HCT116 (cell line): ENCODE measurements around the gene TMEM164. TPM values are rescaled to one million over a fixed set of nuclear protein-coding genes. Genes with fewer than 3 reads are reported as not detected.

ENCODE experiments used
- ATAC-seq: fragments of 200-7000 bp; cut with Tn5 transposase; 2 replicates; pipeline ENCODE4 v1.9.1; 2020; ENCODE audit warnings: mild to moderate bottlenecking, moderate library complexity
- BruUV-seq: library from RNA; stranded (reverse); fragments of 400-500 nt; replicated peaks from 2 replicates; lab custom pipeline; 2021; lab: Mats Ljungman, UMichigan
- CTCF ChIA-PET: fragments of 300-600 bp; sonication (Branson Sonifier 250); formaldehyde crosslinking; loops from one replicate; lab custom pipeline; 2021; ENCODE audit warnings: antibody characterized with exemption; lab: Charles Lee
- POLR2A ChIA-PET: fragments of 300-600, 350-600 bp; sonication (Branson Sonifier 250); formaldehyde crosslinking; loops from one replicate; lab custom pipeline; 2021; ENCODE audit warnings: antibody characterized with exemption; lab: Charles Lee
- RAD21 ChIA-PET, 2 experiments: fragments of 300-600 bp; sonication (Branson Sonifier 250); formaldehyde crosslinking; loops; one replicate each; lab custom pipeline; 2023; ENCODE audit warnings: low total read pairs in 2 of 2; ENCODE audit not compliant: uncharacterized antibody in 2 of 2, unreplicated experiment in 2 of 2, low non-redundant PET in 1 of 2; lab: Charles Lee
- DNase-seq: peaks from one replicate; pipeline ENCODE4 v3.0.0-alpha.2; 2010; ENCODE audit warnings: low read depth, low spot score
- H2AFZ ChIP-seq: fragments of 200-600 bp; shearing (Covaris generic), sonication (generic); 2 replicates; pipeline ENCODE4 v1.6.1; 2017; ENCODE audit warnings: low read depth, mixed run types, mixed read lengths, antibody characterized with exemption, low read length; ENCODE audit not compliant: poor library complexity, severe bottlenecking
- H3K27ac ChIP-seq: 2 replicates; pipeline ENCODE4 v1.5.1; 2012; ENCODE audit warnings: low read depth, low read length
- H3K27me3 ChIP-seq: fragments of 200-600 bp; sonication (generic); 2 replicates; pipeline ENCODE4 v1.6.1; 2016; ENCODE audit warnings: mixed run types, low read length, mixed read lengths; ENCODE audit not compliant: insufficient read depth
- H3K36me3 ChIP-seq, 2 experiments: fragments of 200-500 bp in 1 of 2; fragments of 200-600 bp in 1 of 2; sonication (Bioruptor generic) in 1 of 2; sonication (generic) in 1 of 2; 2 replicates each; pipeline versions ENCODE4 v1.5.1 to v1.6.1; 2014 to 2016; ENCODE audit warnings: low read length in 2 of 2, inconsistent platforms in 1 of 2, mixed read lengths in 1 of 2, mixed run types in 1 of 2; ENCODE audit not compliant: insufficient read depth in 2 of 2, control insufficient read depth in 1 of 2
- H3K4me1 ChIP-seq, 2 experiments: fragments of 200-600 bp in 1 of 2; sonication (generic) in 1 of 2; 2 replicates each; pipeline versions ENCODE4 v1.5.1 to v1.6.1; 2012 to 2017; ENCODE audit warnings: low read length in 2 of 2, inconsistent platforms in 1 of 2, mild to moderate bottlenecking in 1 of 2, mixed read lengths in 1 of 2, mixed run types in 1 of 2, moderate library complexity in 1 of 2; ENCODE audit not compliant: insufficient read depth in 2 of 2, control insufficient read depth in 1 of 2
- H3K4me2 ChIP-seq: fragments of 200-600 bp; sonication (generic); 2 replicates; pipeline ENCODE4 v1.6.1; 2017; ENCODE audit warnings: mixed run types, low read length, mixed read lengths
- H3K4me3 ChIP-seq, 2 experiments: fragments of 200-600 bp in 1 of 2; sonication (generic) in 1 of 2; replicated peaks in 1 of 2; 2 replicates each; pipeline ENCODE4 v1.5.1; 2011 to 2016; ENCODE audit warnings: low read length in 2 of 2, control low read depth in 1 of 2, low read depth in 1 of 2, mild to moderate bottlenecking in 1 of 2, mixed read lengths in 1 of 2, mixed run types in 1 of 2
- H3K79me2 ChIP-seq: fragments of 200-600 bp; sonication (generic); 2 replicates; pipeline ENCODE4 v1.6.1; 2017; ENCODE audit warnings: mild to moderate bottlenecking, mixed run types, low read length, moderate library complexity, mixed read lengths; ENCODE audit not compliant: insufficient read depth
- H3K9ac ChIP-seq: fragments of 200-600 bp; sonication (generic); 2 replicates; pipeline ENCODE4 v1.6.1; 2016; ENCODE audit warnings: low read length, mixed read lengths
- H3K9me2 ChIP-seq: fragments of 200-600 bp; sonication (generic), shearing (Covaris generic); 2 replicates; pipeline ENCODE4 v1.6.1; 2017; ENCODE audit warnings: mixed run types, mild to moderate bottlenecking, moderate library complexity; ENCODE audit not compliant: insufficient read depth
- H3K9me3 ChIP-seq, 2 experiments: fragments of 200-500 bp in 1 of 2; fragments of 200-600 bp in 1 of 2; sonication (Bioruptor generic) in 1 of 2; sonication (generic) in 1 of 2; 2 replicates each; pipeline ENCODE4 v1.6.1; 2014 to 2017; ENCODE audit warnings: low read length in 2 of 2, mixed read lengths in 2 of 2, inconsistent platforms in 1 of 2, low read depth in 1 of 2, mild to moderate bottlenecking in 1 of 2, mixed run types in 1 of 2, moderate library complexity in 1 of 2; ENCODE audit not compliant: control insufficient read depth in 1 of 2, insufficient read depth in 1 of 2
- H4K20me1 ChIP-seq: fragments of 200-600 bp; sonication (generic), shearing (Covaris generic); 2 replicates; pipeline ENCODE4 v1.6.1; 2017; ENCODE audit warnings: mixed run types, mild to moderate bottlenecking, moderate library complexity; ENCODE audit not compliant: insufficient read depth
- CTCF ChIP-seq, 3 experiments: fragments of 200-600 bp in 1 of 3; sonication (generic) in 1 of 3; IDR thresholded peaks in 2 of 3; conservative IDR thresholded peaks in 1 of 3; 2 replicates each; pipeline ENCODE4 v1.5.1; 2012 to 2017; ENCODE audit warnings: low read depth in 2 of 3, low read length in 2 of 3, antibody characterized with exemption in 1 of 3, borderline replicate concordance in 1 of 3, control low read depth in 1 of 3, mild to moderate bottlenecking in 1 of 3, mixed read lengths in 1 of 3, mixed run types in 1 of 3, moderate library complexity in 1 of 3; ENCODE audit not compliant: insufficient read depth in 1 of 3
- EGR1 ChIP-seq: IDR thresholded peaks from 2 replicates; pipeline ENCODE4 v1.6.1; 2012; ENCODE audit warnings: low read depth
- MAX ChIP-seq: IDR thresholded peaks from 2 replicates; pipeline ENCODE4 v1.6.1; 2012
- POLR2A ChIP-seq: IDR thresholded peaks from 2 replicates; pipeline ENCODE4 v1.7.0; 2011; ENCODE audit warnings: borderline replicate concordance; ENCODE audit not compliant: insufficient read depth, insufficient read length; ENCODE audit errors: extremely low read depth
- POLR2AphosphoS5 ChIP-seq: IDR thresholded peaks from 2 replicates; pipeline ENCODE4 v1.6.1; 2011; ENCODE audit warnings: mild to moderate bottlenecking, low read depth, low read length, moderate library complexity
- SP1 ChIP-seq: IDR thresholded peaks from 2 replicates; pipeline ENCODE4 v1.6.1; 2012; ENCODE audit warnings: low read depth
- YY1 ChIP-seq: IDR thresholded peaks from 2 replicates; pipeline ENCODE4 v1.6.1; 2011; ENCODE audit warnings: low read length, low read depth, moderate library complexity, mild to moderate bottlenecking; ENCODE audit not compliant: insufficient replicate concordance; ENCODE audit errors: extremely low read depth
- ZBTB33 ChIP-seq: IDR thresholded peaks from 2 replicates; pipeline ENCODE4 v1.6.1; 2011; ENCODE audit warnings: mild to moderate bottlenecking, low read length, moderate library complexity; ENCODE audit not compliant: insufficient replicate concordance; ENCODE audit errors: extremely low read depth
- intact Hi-C: fragments of 100-400 bp; cut with micrococcal nuclease; formaldehyde crosslinking; loops from 2 replicates; pipeline ENCODE4 v1.10.0; 2022
- total RNA-seq: library from RNA; stranded (reverse); gene quantifications from one replicate; pipeline ENCODE4 v1.2.1, GENCODE V29; 2021; ENCODE audit not compliant: unreplicated experiment

The TMEM164 gene
- total RNA-seq, 1 experiment from 2014 or later, result 18.7 TPM

- TF ChIP-seq ZBTB33, result no peak
- no peak for TF ChIP-seq SP1
- no peak for TF ChIP-seq YY1
- no peak for TF ChIP-seq MAX
- no peak for TF ChIP-seq POLR2A
- TF ChIP-seq POLR2AphosphoS5, result no peak
- no peak for TF ChIP-seq EGR1
- TF ChIP-seq CTCF (IDR thresholded peaks at IDR 0.05 in 2 of 3, conservative IDR thresholded peaks at IDR 0.05 in 1 of 3; ENCODE audit: borderline replicate concordance in 1 of 3, insufficient read depth in 1 of 3, low read depth in 2 of 3, low read length in 2 of 3), result no peak
- TF ChIP-seq, all 23 proteins: peak for 0
- Histone ChIP-seq H3K4me3 (no peak overlapping the region), H4K20me1 (no peaks in the 10 kb centered on the region), H2AFZ (no peak overlapping the region), H3K27me3 (no peaks in the 10 kb centered on the region), H3K9ac (no peak overlapping the region), H3K4me1 (peaks cover 2 to 18% of the 10 kb centered on the region in 2 experiments; a peak in 1 of 4 replicates), H3K79me2 (no peaks in the 10 kb centered on the region), H3K9me3 (no peaks in the 10 kb centered on the region), H3K27ac (no peak overlapping the region), H3K36me3 (no peaks in the 10 kb centered on the region), H3K9me2 (no peaks in the 10 kb centered on the region), H3K4me2 (no peak overlapping the region)
- ATAC-seq, result no peak
- DNase-seq, result no peak
- CTCF ChIA-PET, result no interaction called here
- no TSS peak for BruUV-seq
- POLR2A ChIA-PET, result no interaction called here
- intact Hi-C loops, result no loop called here
- RAD21 ChIA-PET, result no interaction called here
Measured at GRCh38 chrX:110172215-110172614, 169.3 kb downstream of the TMEM164 start.
